Measurements from ENCODE around the gene ZNF292.

The ZNF292 gene

DNA sequence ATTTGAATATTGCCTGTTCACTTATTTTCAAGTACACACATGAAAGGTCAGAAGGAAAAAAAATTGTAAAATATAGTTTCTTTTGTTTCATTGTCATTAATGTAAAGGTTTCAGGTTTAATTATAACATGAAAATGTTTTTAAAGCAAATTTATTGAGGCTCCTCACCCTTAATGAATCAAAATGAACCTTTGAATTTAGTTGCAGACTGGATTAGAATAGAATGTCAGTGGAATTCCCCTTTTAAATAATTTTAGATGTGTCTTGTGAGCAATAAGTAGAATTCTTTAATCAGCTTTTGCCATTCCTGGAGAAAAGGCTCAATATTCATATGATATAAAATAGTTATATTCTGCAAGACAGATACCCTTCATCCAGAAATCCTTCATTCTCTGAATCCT lies 96.4 kb downstream of the ZNF292 start:
- no peak for DNase-seq
- no peak overlapping the region for H3K4me3 ChIP-seq (ENCODE audit: low read depth, low read length)
- TF ChIP-seq, protein P1, sequence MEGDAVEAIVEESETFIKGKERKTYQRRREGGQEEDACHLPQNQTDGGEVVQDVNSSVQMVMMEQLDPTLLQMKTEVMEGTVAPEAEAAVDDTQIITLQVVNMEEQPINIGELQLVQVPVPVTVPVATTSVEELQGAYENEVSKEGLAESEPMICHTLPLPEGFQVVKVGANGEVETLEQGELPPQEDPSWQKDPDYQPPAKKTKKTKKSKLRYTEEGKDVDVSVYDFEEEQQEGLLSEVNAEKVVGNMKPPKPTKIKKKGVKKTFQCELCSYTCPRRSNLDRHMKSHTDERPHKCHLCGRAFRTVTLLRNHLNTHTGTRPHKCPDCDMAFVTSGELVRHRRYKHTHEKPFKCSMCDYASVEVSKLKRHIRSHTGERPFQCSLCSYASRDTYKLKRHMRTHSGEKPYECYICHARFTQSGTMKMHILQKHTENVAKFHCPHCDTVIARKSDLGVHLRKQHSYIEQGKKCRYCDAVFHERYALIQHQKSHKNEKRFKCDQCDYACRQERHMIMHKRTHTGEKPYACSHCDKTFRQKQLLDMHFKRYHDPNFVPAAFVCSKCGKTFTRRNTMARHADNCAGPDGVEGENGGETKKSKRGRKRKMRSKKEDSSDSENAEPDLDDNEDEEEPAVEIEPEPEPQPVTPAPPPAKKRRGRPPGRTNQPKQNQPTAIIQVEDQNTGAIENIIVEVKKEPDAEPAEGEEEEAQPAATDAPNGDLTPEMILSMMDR (IDR thresholded peaks at IDR 0.05; ENCODE audit: low read depth, low read length), result no peak
- peaks cover 84% of the 10 kb centered on the region for H3K36me3 ChIP-seq
- H3K27ac ChIP-seq, result no peak overlapping the region
- no peaks in the 10 kb centered on the region for H3K27me3 ChIP-seq (ENCODE audit: insufficient read depth, low read depth, severe bottlenecking)
- H3K9me3 ChIP-seq (ENCODE audit: severe bottlenecking), result peaks cover 3% of the 10 kb centered on the region

GRCh38 chr6:87257046-87257445 lies 101.7 kb downstream of the ZNF292 start:
- TF ChIP-seq, protein P1 (IDR thresholded peaks at IDR 0.05; ENCODE audit: low read depth, low read length), result no peak
- no peak for DNase-seq
- H3K4me3 ChIP-seq (ENCODE audit: low read depth, low read length), result no peak overlapping the region
- H3K36me3 ChIP-seq, result peaks cover 79% of the 10 kb centered on the region
- peaks cover 7% of the 10 kb centered on the region for H3K9me3 ChIP-seq (ENCODE audit: severe bottlenecking)
- no peaks in the 10 kb centered on the region for H3K27me3 ChIP-seq (ENCODE audit: insufficient read depth, low read depth, severe bottlenecking)
- no peak overlapping the region for H3K27ac ChIP-seq

DNA sequence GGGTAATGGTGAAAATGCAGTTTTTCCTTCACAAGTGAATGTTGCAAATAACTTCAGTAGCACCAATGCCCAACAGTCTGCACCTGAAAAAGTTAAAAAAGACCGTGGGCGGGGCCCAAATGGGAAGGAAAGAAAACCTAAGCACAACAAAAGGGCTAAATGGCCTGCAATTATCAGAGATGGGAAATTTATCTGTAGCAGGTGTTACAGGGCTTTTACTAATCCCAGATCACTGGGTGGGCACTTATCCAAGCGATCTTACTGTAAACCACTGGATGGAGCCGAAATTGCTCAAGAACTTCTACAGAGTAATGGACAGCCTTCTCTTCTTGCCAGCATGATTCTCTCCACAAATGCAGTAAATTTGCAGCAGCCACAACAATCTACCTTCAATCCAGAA lies 102.2 kb downstream of the ZNF292 start:
- Histone ChIP-seq H3K36me3 (peaks cover 74% of the 10 kb centered on the region), H3K4me3 (ENCODE audit: low read depth, low read length) (no peak overlapping the region), H3K27ac (no peak overlapping the region), H3K9me3 (ENCODE audit: severe bottlenecking) (peaks cover 7% of the 10 kb centered on the region), H3K27me3 (ENCODE audit: insufficient read depth, low read depth, severe bottlenecking) (no peaks in the 10 kb centered on the region)
- no peak for DNase-seq
- TF ChIP-seq, protein P1 (IDR thresholded peaks at IDR 0.05; ENCODE audit: low read depth, low read length), result no peak

DNA sequence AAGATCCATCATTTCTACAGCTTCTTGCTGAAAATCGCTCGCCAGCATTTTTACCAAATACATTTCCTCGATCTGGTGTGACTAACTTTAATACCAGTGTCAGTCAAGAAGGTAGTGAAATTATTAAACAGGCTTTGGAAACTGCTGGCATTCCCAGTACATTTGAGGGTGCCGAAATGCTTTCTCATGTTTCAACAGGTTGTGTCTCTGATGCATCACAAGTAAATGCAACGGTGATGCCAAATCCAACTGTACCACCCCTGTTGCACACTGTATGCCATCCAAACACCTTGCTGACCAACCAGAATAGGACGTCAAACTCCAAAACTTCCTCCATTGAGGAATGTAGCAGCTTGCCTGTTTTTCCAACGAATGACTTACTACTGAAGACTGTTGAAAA lies 102.6 kb downstream of the ZNF292 start:
- TF ChIP-seq, protein P1 (IDR thresholded peaks at IDR 0.05; ENCODE audit: low read depth, low read length), result no peak
- Histone ChIP-seq H3K4me3 (ENCODE audit: low read depth, low read length) (no peak overlapping the region), H3K36me3 (peaks cover 71% of the 10 kb centered on the region), H3K27me3 (ENCODE audit: insufficient read depth, low read depth, severe bottlenecking) (no peaks in the 10 kb centered on the region), H3K9me3 (ENCODE audit: severe bottlenecking) (peaks cover 7% of the 10 kb centered on the region), H3K27ac (no peak overlapping the region)
- no peak for DNase-seq

GRCh38 chr6:87259791-87260190 lies 104.4 kb downstream of the ZNF292 start:
- TF ChIP-seq, protein P1 (IDR thresholded peaks at IDR 0.05; ENCODE audit: low read depth, low read length), result no peak
- Histone ChIP-seq H3K36me3 (peaks cover 54% of the 10 kb centered on the region), H3K4me3 (ENCODE audit: low read depth, low read length) (no peak overlapping the region), H3K27me3 (ENCODE audit: insufficient read depth, low read depth, severe bottlenecking) (no peaks in the 10 kb centered on the region), H3K9me3 (ENCODE audit: severe bottlenecking) (peaks cover 7% of the 10 kb centered on the region), H3K27ac (no peak overlapping the region)
- DNase-seq, result no peak

GRCh38 chr6:87261534-87261933 lies 106.2 kb downstream of the ZNF292 start:
- no peak overlapping the region for H3K27ac ChIP-seq
- H3K9me3 ChIP-seq (ENCODE audit: severe bottlenecking), result peaks cover 4% of the 10 kb centered on the region

More at GRCh38 chr6:87261534-87261933, 106.2 kb downstream of the ZNF292 start:
- no peaks in the 10 kb centered on the region for H3K27me3 ChIP-seq (ENCODE audit: insufficient read depth, low read depth, severe bottlenecking)
- peaks cover 37% of the 10 kb centered on the region for H3K36me3 ChIP-seq
- no peak overlapping the region for H3K4me3 ChIP-seq (ENCODE audit: low read depth, low read length)
- no peak for DNase-seq
- TF ChIP-seq, protein P1 (IDR thresholded peaks at IDR 0.05; ENCODE audit: low read depth, low read length), result no peak

Measured in WERI-Rb-1 (cell line).